HG02943 (cell line): Measurements from ENCODE around the gene KCNH5.

Source experiments
- ATAC-seq: cut with Tn5 transposase; IDR thresholded peaks from one replicate; pipeline ENCODE4 v1.9.1; 2021; ENCODE audit warnings: mild to moderate bottlenecking, low read depth, moderate library complexity; ENCODE audit not compliant: unreplicated experiment

KCNH5 gene

GRCh38 chr14:62691647-62692489 lies 353.4 kb downstream of the KCNH5 start:
- ATAC-seq, result no peak

- ATAC-seq, result no peak
Observed at GRCh38 chr14:62689733-62690132, 355.5 kb downstream of the KCNH5 start.

- no peak for ATAC-seq
Observed at GRCh38 chr14:62687818-62688217, 357.4 kb downstream of the KCNH5 start.

GRCh38 chr14:62684376-62684775 lies 360.9 kb downstream of the KCNH5 start:
- ATAC-seq, result no peak

GRCh38 chr14:62682208-62682607 lies 363.1 kb downstream of the KCNH5 start:
- ATAC-seq, result no peak

- no peak for ATAC-seq
Observed at GRCh38 chr14:62674563-62675237, 370.6 kb downstream of the KCNH5 start.

- no peak for ATAC-seq
Observed at GRCh38 chr14:62673014-62673755, 372.1 kb downstream of the KCNH5 start.

- no peak for ATAC-seq
Observed at GRCh38 chr14:62670526-62670925, 374.7 kb downstream of the KCNH5 start.

GRCh38 chr14:62667421-62667914 lies 377.8 kb downstream of the KCNH5 start:
- ATAC-seq, result no peak

- no peak for ATAC-seq
Observed at GRCh38 chr14:62665286-62665685, 380.0 kb downstream of the KCNH5 start.

- no peak for ATAC-seq
Observed at GRCh38 chr14:62663456-62663821, 381.8 kb downstream of the KCNH5 start.

GRCh38 chr14:62662811-62663455 lies 382.3 kb downstream of the KCNH5 start:
- ATAC-seq, result no peak

- no peak for ATAC-seq
Observed at GRCh38 chr14:62661818-62662217, 383.4 kb downstream of the KCNH5 start.

GRCh38 chr14:62658631-62659030 lies 386.6 kb downstream of the KCNH5 start:
- ATAC-seq, result no peak

GRCh38 chr14:62657376-62657775 lies 387.9 kb downstream of the KCNH5 start:
- ATAC-seq, result no peak

- ATAC-seq, result no peak
Observed at GRCh38 chr14:62655166-62655565, 390.1 kb downstream of the KCNH5 start.

GRCh38 chr14:62654641-62655040 lies 390.6 kb downstream of the KCNH5 start:
- ATAC-seq, result no peak
